Keratinocyte (primary cell): ENCODE data around the gene UCN2. TPM values are rescaled to one million over a fixed set of nuclear protein-coding genes. Genes with fewer than 3 reads are reported as not detected.
A peak's percentile ranks its signal among the peaks of the same experiment; 100 is the strongest.

ENCODE experiments used
- DNase-seq: peaks from one replicate; pipeline ENCODE4 v3.0.0-alpha.2; 2011; ENCODE audit warnings: low read depth, missing footprints, low spot score
- FAIRE-seq: peaks from 2 replicates; lab custom pipeline; 2011; peaks lifted over from hg19 to GRCh38; lab: Jason Lieb, UNC
- H2AFZ ChIP-seq: 2 replicates; pipeline ENCODE4 v1.6.0; 2012; ENCODE audit warnings: low read length, control low read depth, inconsistent platforms; ENCODE audit not compliant: control insufficient read depth
- H3K27ac ChIP-seq: 2 replicates; pipeline ENCODE4 v1.5.1; 2011; ENCODE audit warnings: low read length; ENCODE audit not compliant: control insufficient read depth, insufficient read depth
- H3K27me3 ChIP-seq: 3 replicates; pipeline ENCODE4 v1.6.0; 2011; ENCODE audit warnings: low read length; ENCODE audit not compliant: control insufficient read depth, insufficient read depth; ENCODE audit errors: extremely low read depth
- H3K36me3 ChIP-seq, 2 experiments: 2 replicates in 1 of 2; 3 replicates in 1 of 2; pipeline ENCODE4 v1.5.1; 2011; ENCODE audit warnings: low read length in 2 of 2, mild to moderate bottlenecking in 1 of 2; ENCODE audit not compliant: control insufficient read depth in 2 of 2, insufficient read depth in 2 of 2; ENCODE audit errors: extremely low read depth in 1 of 2
- H3K4me1 ChIP-seq: 3 replicates; pipeline ENCODE4 v1.5.1; 2011; ENCODE audit warnings: low read length; ENCODE audit not compliant: control insufficient read depth, insufficient read depth; ENCODE audit errors: extremely low read depth
- H3K4me2 ChIP-seq: 3 replicates; pipeline ENCODE4 v1.6.0; 2011; ENCODE audit warnings: low read depth, low read length; ENCODE audit not compliant: control insufficient read depth, insufficient read depth; ENCODE audit errors: extremely low read depth
- H3K4me3 ChIP-seq, 3 experiments: fragments of 200-600 bp in 1 of 3; sonication (generic) in 1 of 3; 2 replicates in 2 of 3; 3 replicates in 1 of 3; pipeline ENCODE4 v1.5.1; 2011 to 2016; ENCODE audit warnings: low read length in 3 of 3, mild to moderate bottlenecking in 3 of 3, control low read depth in 2 of 3, inconsistent platforms in 1 of 3, low read depth in 1 of 3, mixed read lengths in 1 of 3, mixed run types in 1 of 3, moderate library complexity in 1 of 3; ENCODE audit not compliant: control insufficient read depth in 2 of 3, insufficient read depth in 2 of 3; ENCODE audit errors: extremely low read depth in 1 of 3
- H3K79me2 ChIP-seq: 2 replicates; pipeline ENCODE4 v1.6.0; 2012; ENCODE audit warnings: low read length; ENCODE audit not compliant: control insufficient read depth, insufficient read depth
- H3K9ac ChIP-seq: 3 replicates; pipeline ENCODE4 v1.6.0; 2011; ENCODE audit warnings: low read length; ENCODE audit not compliant: control insufficient read depth, insufficient read depth; ENCODE audit errors: extremely low read depth
- H3K9me1 ChIP-seq: 3 replicates; pipeline ENCODE4 v1.6.0; 2011; ENCODE audit warnings: low read length; ENCODE audit not compliant: control insufficient read depth, insufficient read depth; ENCODE audit errors: extremely low read depth
- H3K9me3 ChIP-seq: 2 replicates; pipeline ENCODE4 v1.5.1; 2012; ENCODE audit warnings: low read depth, low read length; ENCODE audit not compliant: control insufficient read depth
- H4K20me1 ChIP-seq: 3 replicates; pipeline ENCODE4 v1.6.0; 2011; ENCODE audit warnings: low read length; ENCODE audit not compliant: control insufficient read depth, insufficient read depth; ENCODE audit errors: extremely low read depth
- EZH2 ChIP-seq: IDR thresholded peaks from one replicate; pipeline ENCODE4 v1.6.1; 2012; ENCODE audit warnings: inconsistent platforms, mild to moderate bottlenecking, low read length, moderate library complexity
- dilution Hi-C: fragments of 300-500 bp; cut with MboI; formaldehyde crosslinking; loops from one replicate; pipeline ENCODE4 v1.7.0; 2020; ENCODE audit warnings: low sequenced_read_pairs; ENCODE audit not compliant: extremely low pct_ligation_motif_present
- polyA plus RNA-seq, 5 experiments: library from polyadenylated mRNA; depleted of rRNA in 3 of 5; stranded (reverse) in 3 of 5; stranded (forward) in 1 of 5; unstranded in 1 of 5; fragments of >200 nt; gene quantifications; 1 replicate in 1 of 5; 2 replicates in 3 of 5; 3 replicates in 1 of 5; pipeline versions ENCODE4 v1.2.1 to v1.2.3, GENCODE V29; 2011 to 2012; ENCODE audit warnings: missing spikeins in 2 of 5, low read depth in 1 of 5, low replicate concordance in 1 of 5
- TF ChIP-seq, protein P1 (sequence below), 3 experiments: IDR thresholded peaks in 1 of 3; conservative IDR thresholded peaks in 1 of 3; optimal IDR thresholded peaks in 1 of 3; 2 replicates in 2 of 3; 3 replicates in 1 of 3; pipeline versions ENCODE3 to v1.5.1; 2011; ENCODE audit warnings: low read length in 3 of 3, mild to moderate bottlenecking in 3 of 3, moderate library complexity in 2 of 3, control low read depth in 1 of 3, inconsistent platforms in 1 of 3; ENCODE audit not compliant: insufficient read depth in 2 of 3; ENCODE audit errors: extremely low read depth in 1 of 3

Gene UCN2
- polyA plus RNA-seq, 1 donor (not counting 4 experiments of a cell fraction or from before 2014, with no cell fraction given) = 5.7 TPM

- Histone ChIP-seq H3K4me1 (peaks cover 79% of the 10 kb centered on the region), H3K9me1 (peaks cover 2% of the 10 kb centered on the region), H3K27me3 (no peaks in the 10 kb centered on the region), H3K9me3 (no peaks in the 10 kb centered on the region), H3K4me3 (no peak overlapping the region), H3K27ac (peak overlapping the region; percentile 98), H4K20me1 (peaks cover 12% of the 10 kb centered on the region), H2AFZ (no peak overlapping the region), H3K36me3 (peaks cover 27 to 45% of the 10 kb centered on the region in 2 experiments), H3K79me2 (peaks cover 32% of the 10 kb centered on the region), H3K4me2 (no peak overlapping the region), H3K9ac (peak overlapping the region; percentile 40)
- no peak for FAIRE-seq
- TF ChIP-seq, protein P1, sequence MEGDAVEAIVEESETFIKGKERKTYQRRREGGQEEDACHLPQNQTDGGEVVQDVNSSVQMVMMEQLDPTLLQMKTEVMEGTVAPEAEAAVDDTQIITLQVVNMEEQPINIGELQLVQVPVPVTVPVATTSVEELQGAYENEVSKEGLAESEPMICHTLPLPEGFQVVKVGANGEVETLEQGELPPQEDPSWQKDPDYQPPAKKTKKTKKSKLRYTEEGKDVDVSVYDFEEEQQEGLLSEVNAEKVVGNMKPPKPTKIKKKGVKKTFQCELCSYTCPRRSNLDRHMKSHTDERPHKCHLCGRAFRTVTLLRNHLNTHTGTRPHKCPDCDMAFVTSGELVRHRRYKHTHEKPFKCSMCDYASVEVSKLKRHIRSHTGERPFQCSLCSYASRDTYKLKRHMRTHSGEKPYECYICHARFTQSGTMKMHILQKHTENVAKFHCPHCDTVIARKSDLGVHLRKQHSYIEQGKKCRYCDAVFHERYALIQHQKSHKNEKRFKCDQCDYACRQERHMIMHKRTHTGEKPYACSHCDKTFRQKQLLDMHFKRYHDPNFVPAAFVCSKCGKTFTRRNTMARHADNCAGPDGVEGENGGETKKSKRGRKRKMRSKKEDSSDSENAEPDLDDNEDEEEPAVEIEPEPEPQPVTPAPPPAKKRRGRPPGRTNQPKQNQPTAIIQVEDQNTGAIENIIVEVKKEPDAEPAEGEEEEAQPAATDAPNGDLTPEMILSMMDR (optimal IDR thresholded peaks at IDR 0.05 in 1 of 3, IDR thresholded peaks at IDR 0.05 in 1 of 3, conservative IDR thresholded peaks at IDR 0.05 in 1 of 3; ENCODE audit: extremely low read depth in 1 of 3, insufficient read depth in 2 of 3, low read length in 3 of 3) = no peak
- TF ChIP-seq EZH2 = no peak
- no peak for DNase-seq
- dilution Hi-C loops = no loop called here
Measured at GRCh38 chr3:48596676-48597407, 33.3 kb upstream of the UCN2 start.

DNA sequence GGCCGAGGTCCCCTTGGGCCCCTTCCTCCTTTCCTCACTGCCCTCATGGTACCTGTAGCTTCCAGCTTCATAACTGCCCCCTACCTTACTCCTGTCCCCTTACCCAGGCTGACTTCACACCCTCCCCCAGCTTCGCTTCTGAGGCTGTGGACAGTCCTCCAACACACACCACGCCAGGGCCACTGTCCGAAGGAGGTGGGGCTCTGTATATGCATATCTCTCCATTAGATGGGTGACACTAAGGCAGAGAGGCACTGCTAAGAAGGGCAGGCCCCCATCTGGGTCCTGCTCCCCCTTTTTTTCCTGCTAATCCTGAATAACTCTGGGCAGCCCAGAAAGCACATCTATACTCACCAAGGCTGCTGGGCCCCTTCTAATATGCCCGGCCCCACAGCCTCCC is 32.6 kb upstream of the UCN2 start:
- no peak for FAIRE-seq
- Histone ChIP-seq H3K36me3 (peaks cover 24 to 45% of the 10 kb centered on the region in 2 experiments), H3K27me3 (no peaks in the 10 kb centered on the region), H3K4me1 (peaks cover 84% of the 10 kb centered on the region), H3K4me3 (no peak overlapping the region), H3K9me3 (no peaks in the 10 kb centered on the region), H4K20me1 (peaks cover 12% of the 10 kb centered on the region), H3K9ac (peak overlapping the region; percentile 93), H3K79me2 (peaks cover 39% of the 10 kb centered on the region), H3K9me1 (peaks cover 2% of the 10 kb centered on the region), H3K27ac (peak overlapping the region; percentile 98), H3K4me2 (peak overlapping the region; percentile 98), H2AFZ (no peak overlapping the region)
- dilution Hi-C loops = no loop called here
- no peak for TF ChIP-seq EZH2
- TF ChIP-seq, protein P1 (optimal IDR thresholded peaks at IDR 0.05 in 1 of 3, IDR thresholded peaks at IDR 0.05 in 1 of 3, conservative IDR thresholded peaks at IDR 0.05 in 1 of 3; ENCODE audit: extremely low read depth in 1 of 3, insufficient read depth in 2 of 3, low read length in 3 of 3) = no peak
- no peak for DNase-seq
